Memory B cell (primary cell): Measurements from ENCODE around the gene HMCN2.
"Not testable (repeated sequence)": the region's sequence is repeated elsewhere in the genome, so short reads cannot be mapped to it uniquely, and the experiment has no call there.

Experiments used
- ATAC-seq: fragments of 150-1000 bp; cut with Tn5 transposase; 2 replicates; pipeline ENCODE4 v1.10.0; 2021; ENCODE audit warnings: low read depth, mild to moderate bottlenecking, moderate library complexity
- DNase-seq, 2 donors: peaks; one replicate each; pipeline ENCODE4 v3.0.0; 2022; ENCODE audit warnings: low spot score in 2 of 2
- H3K27ac Mint-ChIP-seq: one replicate; pipeline ENCODE4 v1.8.0; 2022; ENCODE audit warnings: mild to moderate bottlenecking, moderate library complexity, mixed read lengths
- H3K27me3 Mint-ChIP-seq: one replicate; pipeline ENCODE4 v1.8.0; 2022; ENCODE audit warnings: mixed read lengths
- H3K36me3 Mint-ChIP-seq: one replicate; pipeline ENCODE4 v1.8.0; 2022; ENCODE audit warnings: mild to moderate bottlenecking, mixed read lengths
- H3K4me1 Mint-ChIP-seq: one replicate; pipeline ENCODE4 v1.8.0; 2022; ENCODE audit warnings: mixed read lengths
- H3K4me3 Mint-ChIP-seq: one replicate; pipeline ENCODE4 v1.8.0; 2022; ENCODE audit warnings: mild to moderate bottlenecking, moderate library complexity, mixed read lengths
- H3K9me3 Mint-ChIP-seq: one replicate; pipeline ENCODE4 v1.8.0; 2022; ENCODE audit warnings: mixed read lengths

The HMCN2 gene

DNA sequence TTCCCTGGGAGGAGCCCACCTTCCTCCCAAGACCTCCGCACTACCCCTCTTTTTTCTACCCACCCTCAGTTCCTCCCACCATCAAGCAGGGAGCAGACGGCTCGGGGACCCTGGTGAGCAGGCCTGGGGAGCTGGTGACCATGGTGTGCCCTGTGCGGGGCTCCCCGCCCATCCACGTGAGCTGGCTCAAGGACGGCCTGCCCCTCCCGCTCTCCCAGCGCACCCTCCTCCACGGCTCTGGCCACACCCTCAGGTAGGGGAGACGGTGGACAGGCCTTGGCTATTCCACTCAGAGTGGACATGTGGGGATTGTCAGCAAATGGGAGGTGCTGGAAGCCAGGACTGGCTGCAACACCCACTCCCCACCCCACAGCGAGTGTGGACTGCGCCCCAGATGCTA, 126.3 kb downstream of the HMCN2 start:
- Mint-ChIP-seq H3K27ac (no peak overlapping the region), H3K4me1 (no peaks in the 10 kb centered on the region), H3K36me3 (no peaks in the 10 kb centered on the region), H3K4me3 (no peak overlapping the region), H3K27me3 (peaks cover 7% of the 10 kb centered on the region), H3K9me3 (no peaks in the 10 kb centered on the region)
- no peak for ATAC-seq
- no peak for DNase-seq

DNA sequence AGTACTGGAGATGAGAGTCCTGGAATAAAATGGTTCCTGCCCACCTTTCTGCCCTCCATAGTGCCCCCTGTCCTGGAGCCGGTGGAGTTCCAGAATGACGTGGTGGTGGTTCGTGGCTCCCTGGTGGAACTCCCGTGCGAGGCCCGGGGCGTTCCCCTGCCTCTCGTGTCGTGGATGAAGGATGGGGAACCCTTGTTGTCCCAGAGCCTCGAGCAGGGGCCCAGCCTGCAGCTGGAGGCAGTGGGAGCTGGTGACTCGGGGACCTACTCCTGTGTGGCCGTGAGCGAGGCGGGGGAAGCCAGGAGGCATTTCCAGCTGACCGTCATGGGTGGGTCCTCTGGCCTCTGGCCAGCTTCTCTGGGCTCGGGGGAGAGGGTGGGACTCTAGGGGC, 128.1 kb downstream of the HMCN2 start:
- Mint-ChIP-seq H3K36me3 (no peaks in the 10 kb centered on the region), H3K4me3 (no peak overlapping the region), H3K4me1 (no peaks in the 10 kb centered on the region), H3K27ac (no peak overlapping the region), H3K27me3 (peaks cover 7% of the 10 kb centered on the region), H3K9me3 (no peaks in the 10 kb centered on the region)
- no peak for DNase-seq
- no peak for ATAC-seq

DNA sequence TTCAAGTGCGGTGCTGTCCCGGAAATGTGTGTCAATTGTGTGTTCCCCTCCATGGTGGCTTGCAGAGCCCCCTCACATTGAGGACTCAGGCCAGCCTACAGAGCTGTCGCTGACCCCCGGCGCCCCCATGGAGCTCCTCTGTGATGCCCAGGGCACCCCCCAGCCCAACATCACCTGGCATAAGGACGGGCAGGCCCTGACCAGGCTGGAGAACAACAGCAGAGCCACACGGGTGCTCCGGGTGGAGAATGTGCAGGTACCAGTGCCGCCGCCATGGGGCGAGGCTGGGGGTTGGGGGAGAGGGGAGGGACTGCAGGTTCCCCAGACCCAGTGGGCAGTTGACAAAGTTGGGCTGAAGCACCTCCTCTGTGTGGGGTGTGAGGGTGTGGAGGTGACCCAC, 128.8 kb downstream of the HMCN2 start:
- DNase-seq (no peak), ATAC-seq (no peak)
- H3K36me3 Mint-ChIP-seq, result no peaks in the 10 kb centered on the region

DNA sequence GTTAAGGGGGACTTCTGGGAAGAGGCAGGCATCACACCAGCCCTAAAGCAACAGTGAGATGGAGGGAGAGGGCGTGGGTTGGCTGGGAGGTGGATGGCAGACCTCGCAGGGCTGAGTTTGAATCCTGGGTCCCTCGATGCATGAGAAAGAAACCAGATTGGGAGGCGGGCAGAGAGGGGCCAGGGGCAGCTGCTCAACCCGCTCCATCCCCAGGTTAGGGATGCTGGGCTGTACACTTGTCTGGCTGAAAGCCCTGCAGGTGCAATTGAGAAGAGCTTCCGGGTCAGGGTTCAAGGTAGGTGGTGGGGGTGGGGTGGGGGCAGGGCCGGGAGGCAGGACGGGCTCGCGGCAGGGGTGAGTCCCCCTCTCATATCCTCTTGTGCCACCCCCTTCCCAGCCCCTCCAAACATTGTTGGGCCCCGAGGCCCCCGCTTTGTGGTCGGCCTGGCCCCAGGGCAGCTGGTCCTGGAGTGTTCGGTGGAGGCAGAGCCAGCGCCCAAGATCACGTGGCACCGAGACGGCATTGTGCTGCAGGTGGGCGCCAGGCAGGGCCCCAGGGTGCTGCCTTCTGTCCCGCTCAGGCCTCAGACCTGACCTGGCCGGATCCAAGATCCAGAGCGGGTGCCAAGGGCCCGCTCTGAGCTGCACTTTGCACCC, 129.4 kb downstream of the HMCN2 start:
- Mint-ChIP-seq H3K9me3 (no peaks in the 10 kb centered on the region), H3K4me1 (no peaks in the 10 kb centered on the region), H3K27me3 (peaks cover 7% of the 10 kb centered on the region), H3K27ac (no peak overlapping the region), H3K4me3 (no peak overlapping the region), H3K36me3 (no peaks in the 10 kb centered on the region)
- no peak for ATAC-seq
- no peak for DNase-seq

More for the DNA sequence above, 128.8 kb downstream of the HMCN2 start:
- H3K27me3 Mint-ChIP-seq, result peaks cover 7% of the 10 kb centered on the region
- H3K4me3 Mint-ChIP-seq, result no peak overlapping the region
- H3K4me1 Mint-ChIP-seq, result no peaks in the 10 kb centered on the region
- H3K9me3 Mint-ChIP-seq, result no peaks in the 10 kb centered on the region
- no peak overlapping the region for H3K27ac Mint-ChIP-seq

DNA sequence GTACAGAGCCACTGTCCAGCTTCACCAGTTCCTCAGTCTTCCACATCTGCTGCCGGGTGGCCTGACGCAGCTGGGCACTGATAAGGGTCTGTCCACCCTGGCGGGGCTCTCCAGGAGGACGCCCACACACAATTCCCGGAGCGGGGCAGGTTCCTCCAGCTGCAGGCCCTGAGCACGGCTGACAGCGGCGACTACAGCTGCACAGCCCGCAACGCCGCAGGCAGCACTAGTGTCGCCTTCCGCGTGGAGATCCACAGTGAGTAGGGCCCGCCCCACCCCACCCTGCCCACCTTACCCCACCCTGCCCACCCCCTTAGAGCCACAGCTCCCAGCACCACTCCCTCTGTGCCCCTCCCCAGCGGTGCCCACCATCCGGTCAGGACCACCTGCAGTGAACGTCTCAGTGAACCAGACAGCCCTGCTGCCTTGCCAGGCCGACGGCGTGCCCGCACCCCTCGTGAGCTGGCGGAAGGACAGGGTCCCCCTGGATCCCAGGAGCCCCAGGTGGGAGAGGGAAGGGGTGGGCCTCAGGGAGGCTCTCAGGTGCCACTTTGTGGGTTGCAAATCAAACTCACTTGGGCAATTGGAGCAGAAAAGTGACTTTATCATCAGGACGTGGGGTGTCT, 130.4 kb downstream of the HMCN2 start:
- Mint-ChIP-seq H3K27me3 (peaks cover 9% of the 10 kb centered on the region), H3K4me1 (no peaks in the 10 kb centered on the region), H3K9me3 (no peaks in the 10 kb centered on the region), H3K27ac (no peak overlapping the region), H3K4me3 (no peak overlapping the region), H3K36me3 (no peaks in the 10 kb centered on the region)
- ATAC-seq (no peak), DNase-seq (no peak)

DNA sequence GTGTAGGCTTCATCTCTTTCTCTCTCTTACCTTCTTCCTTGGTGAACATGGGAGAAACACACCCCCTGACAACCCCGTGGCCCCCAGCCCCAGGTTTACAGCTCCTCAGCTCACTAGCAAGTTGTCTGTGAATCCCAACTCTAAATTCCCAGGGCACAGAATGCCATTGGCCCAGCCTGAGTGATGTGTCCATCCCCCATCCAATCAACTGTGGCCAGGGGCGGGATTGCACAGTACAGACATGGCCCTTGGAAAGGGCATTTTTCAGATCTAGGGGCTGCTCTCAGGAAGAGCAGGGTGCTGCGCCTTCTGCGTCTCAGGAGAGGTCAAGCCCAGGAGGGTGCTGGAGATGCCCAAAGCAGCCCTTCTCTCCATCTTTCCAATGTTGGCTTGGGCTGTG, 131.0 kb downstream of the HMCN2 start:
- ATAC-seq, result no peak
- no peaks in the 10 kb centered on the region for H3K36me3 Mint-ChIP-seq

DNA sequence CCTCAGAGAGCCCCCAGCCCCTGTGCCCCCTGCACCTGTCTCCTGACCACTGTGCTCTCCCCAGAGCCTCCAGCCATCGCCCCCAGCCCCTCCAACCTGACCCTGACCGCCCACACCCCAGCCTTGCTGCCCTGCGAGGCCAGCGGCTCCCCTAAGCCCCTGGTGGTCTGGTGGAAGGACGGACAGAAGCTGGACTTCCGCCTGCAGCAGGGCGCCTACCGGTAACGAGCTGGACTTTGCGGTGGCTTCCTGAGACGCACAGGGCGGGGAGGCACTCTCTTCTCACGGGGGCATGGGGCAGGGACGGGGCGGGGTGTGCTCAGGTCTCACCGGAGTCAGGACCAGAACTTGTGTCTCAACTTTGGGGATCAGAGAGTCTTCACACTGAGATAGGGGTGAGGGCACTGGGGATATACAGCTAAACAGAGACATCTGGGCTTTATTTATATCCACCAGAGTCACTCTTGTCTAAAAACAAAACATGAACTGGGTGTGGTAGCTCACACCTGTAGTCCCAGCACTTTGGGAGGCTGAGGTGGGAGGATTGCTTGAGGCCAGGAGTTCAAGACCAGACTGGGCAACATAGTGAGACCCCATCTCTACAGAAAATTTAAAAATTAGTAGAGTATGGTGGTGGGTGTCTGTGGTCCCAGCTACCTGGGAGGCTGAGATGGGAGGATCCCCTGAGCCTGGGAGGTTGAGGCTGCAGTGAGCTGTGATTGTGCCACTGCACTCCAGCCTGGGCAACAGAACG, 133.1 kb downstream of the HMCN2 start:
- Mint-ChIP-seq H3K9me3 (no peaks in the 10 kb centered on the region), H3K27me3 (peaks cover 3% of the 10 kb centered on the region), H3K4me3 (no peak overlapping the region), H3K36me3 (no peaks in the 10 kb centered on the region), H3K4me1 (no peaks in the 10 kb centered on the region), H3K27ac (no peak overlapping the region)
- ATAC-seq (no peak), DNase-seq (no peak)

More for the DNA sequence above, 131.0 kb downstream of the HMCN2 start:
- H3K27me3 Mint-ChIP-seq, result peaks cover 9% of the 10 kb centered on the region
- H3K9me3 Mint-ChIP-seq, result no peaks in the 10 kb centered on the region
- H3K4me1 Mint-ChIP-seq, result no peaks in the 10 kb centered on the region
- H3K27ac Mint-ChIP-seq, result no peak overlapping the region
- DNase-seq, result no peak
- no peak overlapping the region for H3K4me3 Mint-ChIP-seq

DNA sequence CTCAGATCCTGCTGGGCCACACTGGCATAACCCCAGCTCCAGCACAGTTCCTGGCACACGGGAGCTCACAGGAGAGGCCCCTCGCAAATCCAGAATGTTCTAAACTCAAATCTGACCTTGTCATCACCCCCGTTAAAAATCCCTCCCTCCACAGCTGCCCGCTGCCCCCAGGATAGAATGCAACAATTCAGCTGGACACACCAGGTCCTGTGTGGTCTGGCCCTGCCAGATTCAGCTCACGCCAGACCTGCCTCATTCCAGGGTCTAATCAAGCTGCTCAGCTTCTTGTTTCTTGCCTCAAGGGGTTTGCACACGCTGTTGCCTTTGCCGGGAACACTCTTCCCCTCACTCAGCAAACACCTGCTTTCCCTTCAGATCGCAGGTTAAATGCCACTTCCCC, 134.2 kb downstream of the HMCN2 start:
- DNase-seq (no peak), ATAC-seq (no peak)
- Mint-ChIP-seq H3K27ac (no peak overlapping the region), H3K27me3 (peaks cover 5% of the 10 kb centered on the region), H3K4me3 (no peak overlapping the region), H3K4me1 (no peaks in the 10 kb centered on the region), H3K36me3 (no peaks in the 10 kb centered on the region), H3K9me3 (no peaks in the 10 kb centered on the region)

DNA sequence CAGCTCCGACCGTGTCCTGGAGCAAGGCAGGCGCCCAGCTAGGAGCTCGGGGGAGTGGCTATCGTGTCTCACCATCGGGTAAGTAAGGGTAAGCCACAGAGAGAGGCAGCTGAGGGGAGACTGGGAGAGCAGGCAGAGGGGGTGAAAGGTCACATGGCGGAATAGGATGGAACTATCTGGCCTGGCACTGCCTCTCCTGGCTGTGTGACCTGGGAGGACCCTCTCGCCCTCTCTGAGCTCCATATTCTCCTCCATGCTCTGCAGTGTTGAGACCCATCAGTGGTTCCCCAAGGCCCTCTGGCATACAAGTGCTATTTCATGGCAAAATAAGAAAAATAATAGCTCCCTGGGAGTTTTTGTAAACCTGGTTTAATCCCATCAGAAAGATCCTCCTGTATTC, 135.3 kb downstream of the HMCN2 start:
- peaks cover 5% of the 10 kb centered on the region for H3K27me3 Mint-ChIP-seq
- DNase-seq (no peak), ATAC-seq (no peak)
- H3K27ac Mint-ChIP-seq, result no peak overlapping the region
- no peaks in the 10 kb centered on the region for H3K36me3 Mint-ChIP-seq
- no peaks in the 10 kb centered on the region for H3K9me3 Mint-ChIP-seq
- H3K4me3 Mint-ChIP-seq, result no peak overlapping the region
- H3K4me1 Mint-ChIP-seq, result no peaks in the 10 kb centered on the region

DNA sequence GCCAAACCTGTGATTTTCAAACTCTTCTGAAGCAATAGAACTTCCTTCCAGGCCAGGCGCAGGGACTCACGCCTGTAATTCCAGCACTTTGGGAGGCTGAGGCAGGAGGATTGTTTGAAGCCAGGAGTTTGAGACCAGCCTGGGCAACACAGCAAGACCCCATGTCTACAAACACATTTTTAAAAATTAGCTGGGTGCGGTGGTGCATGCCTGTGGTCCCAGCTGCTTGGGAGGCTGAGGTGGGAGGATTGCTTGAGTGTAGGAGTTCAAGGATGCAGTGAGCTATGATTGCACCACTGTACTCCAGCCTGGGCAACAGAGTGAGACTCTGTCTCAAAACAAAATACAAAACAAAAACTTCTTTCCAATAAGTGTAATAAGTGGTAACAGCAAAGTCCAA, 136.2 kb downstream of the HMCN2 start:
- H3K27ac Mint-ChIP-seq, H3K4me1 Mint-ChIP-seq, H3K36me3 Mint-ChIP-seq, H3K4me3 Mint-ChIP-seq, ATAC-seq, H3K9me3 Mint-ChIP-seq, H3K27me3 Mint-ChIP-seq, DNase-seq: not testable (repeated sequence)

DNA sequence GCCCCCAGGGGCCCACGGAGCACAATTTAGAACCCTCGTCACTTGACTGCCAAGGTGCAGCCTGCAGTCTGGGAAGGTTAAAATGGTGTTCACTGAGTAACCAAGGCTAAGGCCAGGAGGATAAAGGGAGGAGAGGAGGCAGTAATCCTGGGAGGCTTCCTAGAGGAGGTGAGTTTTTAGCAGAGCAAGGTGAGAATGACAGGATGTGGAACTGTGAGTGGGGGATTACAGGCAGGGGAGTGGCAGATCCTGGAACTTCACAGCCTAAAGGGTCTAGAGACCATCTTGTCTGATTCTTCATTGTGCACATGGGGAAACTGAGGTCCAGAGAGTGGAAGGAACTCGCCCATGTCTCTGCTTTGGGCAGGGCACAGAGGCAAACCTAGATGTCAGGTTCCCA, 136.7 kb downstream of the HMCN2 start:
- H3K9me3 Mint-ChIP-seq, result no peaks in the 10 kb centered on the region
- H3K4me3 Mint-ChIP-seq, result no peak overlapping the region
- H3K36me3 Mint-ChIP-seq, result no peaks in the 10 kb centered on the region
- no peak for ATAC-seq
- H3K27me3 Mint-ChIP-seq, result peaks cover 5% of the 10 kb centered on the region
- H3K27ac Mint-ChIP-seq, result no peak overlapping the region
- no peak for DNase-seq
- H3K4me1 Mint-ChIP-seq, result no peaks in the 10 kb centered on the region

DNA sequence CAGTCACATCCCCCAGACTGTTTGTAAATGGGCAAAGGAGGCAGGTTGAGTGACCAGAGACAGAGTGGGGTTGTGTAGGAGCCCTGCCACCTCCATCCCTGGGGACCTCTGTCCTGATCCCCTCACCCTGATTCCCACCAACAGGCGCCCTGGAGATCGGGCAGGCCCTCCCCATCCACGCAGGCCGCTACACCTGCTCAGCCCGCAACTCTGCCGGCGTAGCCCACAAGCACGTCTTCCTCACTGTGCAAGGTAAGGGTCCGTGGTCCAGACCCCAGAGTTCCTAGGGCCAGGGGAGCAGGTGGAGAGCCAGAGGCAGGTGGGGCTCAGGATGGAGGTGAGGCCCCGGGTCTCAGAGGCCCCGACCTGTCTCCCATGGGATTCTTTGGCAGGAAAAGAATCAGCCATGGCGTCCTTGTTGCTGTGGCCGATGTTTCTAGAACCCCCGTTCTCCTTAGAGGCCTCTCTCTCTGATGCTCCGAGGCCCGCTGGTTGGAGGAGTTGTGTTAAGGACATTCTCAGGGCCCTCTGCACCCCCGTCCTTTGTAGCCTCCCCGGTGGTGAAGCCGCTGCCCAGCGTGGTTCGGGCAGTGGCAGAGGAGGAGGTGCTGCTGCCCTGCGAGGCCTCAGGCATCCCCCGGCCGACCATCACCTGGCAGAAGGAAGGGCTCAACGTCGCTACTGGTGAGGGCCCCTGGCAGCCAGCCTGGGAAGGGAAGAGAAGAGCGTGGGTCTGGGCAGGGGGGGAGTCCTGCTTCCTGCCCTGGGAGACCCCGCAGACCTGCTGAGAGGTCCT, 137.3 kb downstream of the HMCN2 start:
- DNase-seq (no peak), ATAC-seq (no peak)
- Mint-ChIP-seq H3K27me3 (peaks cover 5% of the 10 kb centered on the region), H3K4me3 (no peak overlapping the region), H3K36me3 (no peaks in the 10 kb centered on the region), H3K9me3 (no peaks in the 10 kb centered on the region), H3K27ac (no peak overlapping the region), H3K4me1 (no peaks in the 10 kb centered on the region)

DNA sequence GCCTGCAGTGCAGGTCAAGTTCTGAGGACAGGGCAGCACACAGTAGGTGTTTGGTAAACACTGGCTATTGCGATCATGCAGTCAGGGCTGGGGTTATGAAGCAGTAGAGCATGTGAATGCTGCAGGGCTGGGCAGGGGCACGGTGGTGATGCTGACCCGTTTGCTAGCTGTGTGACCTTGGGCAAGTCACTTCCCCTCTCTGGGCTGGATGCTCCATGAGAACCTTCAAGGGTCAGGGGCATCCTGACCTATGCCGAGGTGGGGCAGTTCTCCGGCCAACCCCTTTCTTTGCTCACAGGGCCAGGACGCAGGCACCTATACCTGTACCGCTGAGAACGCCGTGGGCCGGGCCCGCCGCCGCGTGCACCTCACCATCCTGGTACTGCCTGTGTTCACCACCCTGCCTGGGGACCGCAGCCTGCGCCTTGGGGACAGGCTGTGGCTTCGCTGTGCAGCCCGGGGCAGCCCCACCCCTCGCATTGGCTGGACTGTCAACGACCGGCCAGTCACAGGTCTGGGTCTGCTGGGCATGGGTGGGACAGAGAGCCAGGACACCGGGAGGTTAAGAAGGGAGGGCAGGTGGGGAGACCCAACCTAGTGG, 140.2 kb downstream of the HMCN2 start:
- no peak overlapping the region for H3K4me3 Mint-ChIP-seq
- H3K9me3 Mint-ChIP-seq, result no peaks in the 10 kb centered on the region
- no peak for DNase-seq
- no peak overlapping the region for H3K27ac Mint-ChIP-seq
- H3K4me1 Mint-ChIP-seq, result no peaks in the 10 kb centered on the region
- peaks cover 4% of the 10 kb centered on the region for H3K27me3 Mint-ChIP-seq
- H3K36me3 Mint-ChIP-seq, result no peaks in the 10 kb centered on the region
- ATAC-seq, result no peak
